Gastrocnemius medialis (tissue), 4 donors: ENCODE measurements around the gene COQ8B.

Experiments used
- CTCF ChIP-seq, 5 experiments: fragments of 450-650 bp in 3 of 5; fragments of 200-600 bp in 2 of 5; sonication (generic) in 2 of 5; IDR thresholded peaks in 4 of 5; conservative IDR thresholded peaks in 1 of 5; 1 replicate in 4 of 5; 2 replicates in 1 of 5; pipeline ENCODE4 v1.5.1; 2016 to 2019; ENCODE audit warnings: antibody characterized with exemption in 5 of 5, mild to moderate bottlenecking in 3 of 5, moderate library complexity in 3 of 5
- POLR2A ChIP-seq, 2 donors: fragments of 450-650 bp; IDR thresholded peaks; one replicate each; pipeline ENCODE4 v1.6.1; 2017; ENCODE audit warnings: antibody characterized with exemption in 2 of 2, mild to moderate bottlenecking in 2 of 2, moderate library complexity in 2 of 2

DNA sequence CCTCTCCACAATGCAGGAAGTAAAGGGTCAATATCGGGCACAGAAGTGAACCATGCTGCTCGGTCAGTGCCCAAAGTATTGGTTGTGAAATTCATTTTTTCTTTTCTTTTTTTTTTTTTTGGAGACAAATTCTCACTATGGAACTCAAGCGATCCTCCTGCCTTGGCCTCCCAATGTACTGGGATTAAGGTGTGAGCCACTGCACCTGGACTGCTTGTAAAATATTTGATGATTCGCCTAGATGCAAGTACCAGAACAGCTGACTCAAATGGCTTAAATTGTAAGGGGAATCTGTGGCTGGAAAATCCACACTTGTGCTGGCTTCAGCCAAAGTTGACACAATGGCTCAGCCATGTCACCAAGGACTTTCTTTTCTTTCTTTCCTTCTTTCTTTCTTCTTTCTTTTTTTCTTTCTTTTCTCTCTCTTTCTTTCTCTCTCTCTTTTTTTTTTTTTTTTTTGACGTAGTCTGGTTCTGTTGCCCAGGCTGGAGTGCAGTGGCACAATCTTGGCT lies 69.9 kb downstream of the COQ8B start:
- TF ChIP-seq POLR2A (IDR thresholded peaks at IDR 0.05), result no peak
- TF ChIP-seq CTCF (IDR thresholded peaks at IDR 0.05 in 4 of 5, conservative IDR thresholded peaks at IDR 0.05 in 1 of 5), result no peak
